ENCODE results near the gene GTF2H1.
A peak's percentile ranks its signal among the peaks of the same experiment; 100 is the strongest.

Gene GTF2H1

DNA sequence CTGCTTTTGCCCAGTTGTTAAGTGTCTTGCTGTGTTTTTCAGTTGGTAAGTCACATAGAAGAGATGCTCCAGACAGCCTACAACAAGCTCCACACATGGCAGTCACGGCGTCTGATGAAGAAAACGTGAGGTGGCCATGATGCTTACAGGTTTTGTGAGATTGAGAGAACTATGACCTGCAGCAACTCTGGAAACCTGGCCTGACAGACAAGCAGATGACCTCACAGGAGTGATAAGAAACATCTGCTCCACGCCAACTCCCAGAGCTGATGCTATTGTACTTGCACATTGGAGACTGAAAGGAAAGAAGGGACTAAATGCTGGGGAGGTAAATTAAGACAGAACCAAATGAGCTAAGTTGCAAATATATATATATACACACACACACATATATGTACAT, 43.4 kb downstream of the GTF2H1 start:
- Histone ChIP-seq H3K27me3 (ENCODE audit: control insufficient read depth, insufficient read depth, low read length) (no peaks in the 10 kb centered on the region), H3K9ac (ENCODE audit: low read length) (no peak overlapping the region), H3K9me3 (ENCODE audit: control insufficient read depth, low read length) (no peaks in the 10 kb centered on the region), H3K36me3 (ENCODE audit: control insufficient read depth, insufficient read depth, low read length) (peaks cover 6% of the 10 kb centered on the region), H3K4me3 (ENCODE audit: low read length) (no peak overlapping the region), H3K4me1 (ENCODE audit: control insufficient read depth, insufficient read depth, low read length) (no peaks in the 10 kb centered on the region)

DNA sequence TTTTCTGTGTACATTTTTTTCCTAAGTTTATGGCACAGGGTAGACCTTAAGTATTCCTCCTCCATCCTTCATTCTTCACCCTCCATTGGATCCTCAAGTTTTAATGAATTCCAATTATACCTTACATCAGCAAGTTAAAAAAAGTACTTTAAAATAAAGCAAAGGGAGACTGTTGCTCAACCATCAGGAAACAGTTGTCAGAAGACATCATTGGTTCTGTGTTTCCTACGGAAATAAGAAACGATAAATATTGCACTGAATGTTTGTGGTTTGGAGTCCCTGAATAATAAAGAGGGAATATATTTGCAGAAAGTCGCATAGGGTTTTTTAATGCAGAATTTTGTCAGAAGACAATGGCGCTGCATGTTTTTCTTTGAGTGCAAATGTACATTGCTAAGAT, 43.9 kb downstream of the GTF2H1 start:
- peaks cover 6% of the 10 kb centered on the region for H3K36me3 ChIP-seq (ENCODE audit: control insufficient read depth, insufficient read depth, low read length)
- H3K4me3 ChIP-seq (ENCODE audit: low read length): no peak overlapping the region

DNA sequence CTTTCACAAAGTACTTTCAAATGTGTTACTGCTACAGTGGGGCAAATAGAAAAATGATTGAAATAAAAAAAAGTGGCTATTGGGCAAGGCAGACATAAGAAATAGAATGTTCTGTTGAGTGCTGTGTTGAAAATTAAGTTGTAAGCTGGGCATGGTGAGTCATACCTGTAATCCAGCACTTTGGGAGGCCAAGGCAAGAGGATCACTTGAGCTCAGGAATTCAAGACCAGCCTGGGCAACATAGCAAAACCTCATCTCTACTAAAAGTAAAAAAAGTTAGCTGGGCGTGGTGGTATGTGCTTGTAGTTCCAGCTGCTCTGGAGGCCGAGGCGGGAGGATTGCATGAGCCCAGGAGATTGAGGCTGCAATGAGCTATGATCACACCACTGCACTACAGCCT, 45.1 kb downstream of the GTF2H1 start:
- Histone ChIP-seq H3K4me1 (ENCODE audit: control insufficient read depth, insufficient read depth, low read length) (peaks cover 13% of the 10 kb centered on the region), H3K27me3 (ENCODE audit: control insufficient read depth, insufficient read depth, low read length) (no peaks in the 10 kb centered on the region), H3K9ac (ENCODE audit: low read length) (no peak overlapping the region), H3K4me3 (ENCODE audit: low read length) (no peak overlapping the region), H3K36me3 (ENCODE audit: control insufficient read depth, insufficient read depth, low read length) (peaks cover 6% of the 10 kb centered on the region), H3K9me3 (ENCODE audit: control insufficient read depth, low read length) (no peaks in the 10 kb centered on the region)

More for the DNA sequence above, 43.9 kb downstream of the GTF2H1 start:
- H3K4me1 ChIP-seq (ENCODE audit: control insufficient read depth, insufficient read depth, low read length): peaks cover 5% of the 10 kb centered on the region
- H3K9me3 ChIP-seq (ENCODE audit: control insufficient read depth, low read length): no peaks in the 10 kb centered on the region
- no peaks in the 10 kb centered on the region for H3K27me3 ChIP-seq (ENCODE audit: control insufficient read depth, insufficient read depth, low read length)
- no peak overlapping the region for H3K9ac ChIP-seq (ENCODE audit: low read length)

DNA sequence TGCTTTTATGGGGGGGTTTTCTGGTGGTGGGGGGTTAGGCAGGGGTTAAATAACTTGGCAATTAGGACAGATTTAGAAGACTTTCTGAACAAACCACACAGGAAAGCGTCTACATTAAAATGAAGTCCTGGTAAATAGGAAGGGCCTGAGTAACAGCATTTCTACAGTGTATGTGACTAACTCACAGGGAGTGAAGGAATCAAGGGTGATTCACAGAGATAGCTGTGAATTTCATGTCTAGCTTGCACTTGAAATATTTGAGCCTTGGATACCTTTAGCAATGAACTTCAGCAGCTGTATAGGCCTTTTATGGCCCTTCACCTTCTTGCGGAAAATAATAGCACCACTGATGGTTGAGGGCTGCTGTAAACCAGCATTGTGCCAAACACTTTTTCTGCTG, 45.9 kb downstream of the GTF2H1 start:
- Histone ChIP-seq H3K9ac (ENCODE audit: low read length) (no peak overlapping the region), H3K36me3 (ENCODE audit: control insufficient read depth, insufficient read depth, low read length) (peaks cover 6% of the 10 kb centered on the region), H3K9me3 (ENCODE audit: control insufficient read depth, low read length) (no peaks in the 10 kb centered on the region), H3K27me3 (ENCODE audit: control insufficient read depth, insufficient read depth, low read length) (no peaks in the 10 kb centered on the region), H3K4me1 (ENCODE audit: control insufficient read depth, insufficient read depth, low read length) (peaks cover 13% of the 10 kb centered on the region), H3K4me3 (ENCODE audit: low read length) (no peak overlapping the region)

DNA sequence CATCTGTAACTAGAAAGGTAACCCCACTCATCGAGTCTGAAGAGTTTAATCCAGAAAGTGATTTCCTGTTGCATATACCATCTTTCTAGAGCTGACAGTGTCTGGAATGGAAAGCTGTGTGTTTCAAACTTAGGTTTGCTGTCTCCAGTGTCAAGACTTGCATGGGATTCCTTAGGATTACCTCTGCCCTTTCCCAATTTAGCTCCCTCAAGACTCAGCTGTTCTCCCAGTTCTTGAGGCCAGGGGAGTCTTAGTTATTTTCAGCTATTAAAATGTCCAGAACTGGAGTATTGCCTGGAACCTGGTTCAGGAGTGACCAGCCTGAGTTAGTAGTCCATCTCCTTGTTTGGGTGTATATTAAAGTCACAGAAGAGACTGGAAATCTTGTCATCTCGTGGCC, 47.0 kb downstream of the GTF2H1 start:
- H3K27me3 ChIP-seq (ENCODE audit: control insufficient read depth, insufficient read depth, low read length): no peaks in the 10 kb centered on the region
- peaks cover 13% of the 10 kb centered on the region for H3K4me1 ChIP-seq (ENCODE audit: control insufficient read depth, insufficient read depth, low read length)
- no peaks in the 10 kb centered on the region for H3K9me3 ChIP-seq (ENCODE audit: control insufficient read depth, low read length)
- H3K36me3 ChIP-seq (ENCODE audit: control insufficient read depth, insufficient read depth, low read length): peaks cover 6% of the 10 kb centered on the region
- no peak overlapping the region for H3K4me3 ChIP-seq (ENCODE audit: low read length)
- H3K9ac ChIP-seq (ENCODE audit: low read length): no peak overlapping the region

DNA sequence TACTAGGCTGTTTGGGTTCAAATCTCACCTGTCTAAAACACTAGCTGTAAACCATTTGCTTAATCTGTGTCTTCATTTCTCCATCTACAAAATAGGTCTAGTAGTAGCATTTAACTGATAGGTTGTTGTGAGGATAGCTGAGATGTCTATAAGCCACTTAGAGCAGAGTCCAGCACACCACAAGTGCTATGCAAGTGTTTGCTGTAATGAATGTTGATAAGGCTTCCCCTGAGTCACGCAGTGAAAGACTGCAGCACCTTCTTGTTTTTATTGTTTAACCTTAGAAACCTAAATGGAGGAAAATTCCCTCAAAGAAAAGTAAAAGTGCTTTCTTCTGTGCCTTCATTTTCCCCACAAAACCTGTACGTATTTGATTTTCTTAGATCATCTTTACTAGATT, 48.9 kb downstream of the GTF2H1 start:
- Histone ChIP-seq H3K9me3 (ENCODE audit: control insufficient read depth, low read length) (no peaks in the 10 kb centered on the region), H3K4me3 (ENCODE audit: low read length) (no peak overlapping the region), H3K4me1 (ENCODE audit: control insufficient read depth, insufficient read depth, low read length) (peaks cover 13% of the 10 kb centered on the region), H3K27me3 (ENCODE audit: control insufficient read depth, insufficient read depth, low read length) (no peaks in the 10 kb centered on the region), H3K9ac (ENCODE audit: low read length) (no peak overlapping the region), H3K36me3 (ENCODE audit: control insufficient read depth, insufficient read depth, low read length) (no peaks in the 10 kb centered on the region)

DNA sequence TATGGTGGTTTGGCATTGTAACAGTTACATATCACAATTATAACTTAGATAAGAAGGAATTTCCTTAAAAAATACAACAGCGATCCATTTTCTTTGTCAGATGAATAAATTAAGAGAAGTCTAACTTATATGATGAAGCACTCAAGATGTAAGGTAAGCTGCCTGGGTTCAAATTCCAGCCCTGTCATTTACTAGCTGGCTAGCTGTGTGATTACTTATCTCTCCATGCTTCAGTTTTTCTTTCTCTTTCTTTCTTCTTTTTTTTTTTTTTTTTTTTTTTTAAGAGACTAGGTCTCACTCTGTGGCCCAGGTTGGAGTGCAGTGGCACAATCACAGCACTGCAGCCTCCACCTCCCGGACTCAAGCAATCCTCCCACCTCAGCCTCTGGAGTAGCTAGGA, 49.8 kb downstream of the GTF2H1 start:
- H3K4me1 ChIP-seq (ENCODE audit: control insufficient read depth, insufficient read depth, low read length): peaks cover 13% of the 10 kb centered on the region
- H3K27me3 ChIP-seq (ENCODE audit: control insufficient read depth, insufficient read depth, low read length): no peaks in the 10 kb centered on the region
- no peaks in the 10 kb centered on the region for H3K9me3 ChIP-seq (ENCODE audit: control insufficient read depth, low read length)
- no peak overlapping the region for H3K9ac ChIP-seq (ENCODE audit: low read length)
- H3K4me3 ChIP-seq (ENCODE audit: low read length): no peak overlapping the region
- no peaks in the 10 kb centered on the region for H3K36me3 ChIP-seq (ENCODE audit: control insufficient read depth, insufficient read depth, low read length)

DNA sequence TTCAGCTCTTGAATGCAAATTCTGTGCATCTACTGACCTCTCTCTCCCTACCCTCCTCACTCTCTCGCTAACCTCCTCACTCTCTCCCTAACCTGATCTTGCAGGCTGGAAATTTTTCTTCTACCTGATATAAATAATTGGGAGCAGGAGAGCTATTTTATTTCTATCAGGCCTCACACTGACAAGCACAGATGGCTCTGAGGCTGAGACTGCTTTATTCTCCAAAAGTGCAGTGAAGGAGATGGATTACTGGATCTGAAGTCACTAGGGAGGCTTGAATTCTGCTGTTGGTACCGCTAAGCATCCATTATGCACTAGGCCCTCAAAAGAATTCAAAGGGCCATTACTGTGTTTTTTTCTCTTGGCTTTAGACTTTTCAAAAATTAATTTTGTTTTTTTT, 52.6 kb downstream of the GTF2H1 start:
- Histone ChIP-seq H3K36me3 (ENCODE audit: control insufficient read depth, insufficient read depth, low read length) (no peaks in the 10 kb centered on the region), H3K9ac (ENCODE audit: low read length) (no peak overlapping the region), H3K4me1 (ENCODE audit: control insufficient read depth, insufficient read depth, low read length) (peaks cover 13% of the 10 kb centered on the region), H3K9me3 (ENCODE audit: control insufficient read depth, low read length) (no peaks in the 10 kb centered on the region), H3K4me3 (ENCODE audit: low read length) (no peak overlapping the region), H3K27me3 (ENCODE audit: control insufficient read depth, insufficient read depth, low read length) (no peaks in the 10 kb centered on the region)

DNA sequence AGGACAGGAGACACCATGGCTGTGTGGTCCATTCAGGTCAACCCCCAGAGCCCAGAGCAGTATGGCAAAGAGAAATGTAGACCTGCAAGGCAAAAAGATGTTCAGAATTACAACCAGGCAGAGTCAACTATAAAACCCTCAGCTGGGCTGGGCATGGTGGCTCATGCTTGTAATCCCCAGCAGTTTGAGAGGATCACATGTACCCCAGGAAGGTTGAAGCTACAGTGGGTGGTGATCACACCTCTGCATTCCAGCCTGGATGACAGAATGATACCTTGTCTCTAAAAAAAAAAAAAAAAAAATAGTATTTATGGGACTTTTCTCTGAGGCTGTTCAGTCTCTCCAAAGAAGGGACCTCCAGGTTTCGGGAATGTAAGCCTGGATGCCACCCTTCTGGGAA, 53.6 kb downstream of the GTF2H1 start:
- no peak overlapping the region for H3K4me3 ChIP-seq (ENCODE audit: low read length)

DNA sequence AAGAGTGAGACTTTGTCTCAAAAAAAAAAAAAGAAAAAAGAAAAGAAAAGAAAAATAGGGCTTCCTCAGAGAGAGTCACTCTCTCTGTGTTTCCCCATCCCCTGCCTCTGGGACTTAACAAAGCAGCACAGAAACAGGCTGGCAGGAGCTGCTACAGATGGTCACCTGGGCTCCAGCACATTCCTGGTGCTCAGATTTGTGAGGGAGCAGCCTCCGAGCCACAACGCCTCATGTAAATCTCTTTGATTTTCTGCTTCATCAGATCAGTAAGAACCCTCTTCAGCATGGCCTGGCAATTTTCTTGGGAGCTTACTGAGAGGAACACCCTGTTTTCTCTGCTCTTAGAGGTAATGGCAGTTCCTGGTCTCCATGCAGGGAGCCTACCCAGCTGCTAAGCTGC, 56.8 kb downstream of the GTF2H1 start:
- H3K27me3 ChIP-seq (ENCODE audit: control insufficient read depth, insufficient read depth, low read length): no peaks in the 10 kb centered on the region
- no peaks in the 10 kb centered on the region for H3K36me3 ChIP-seq (ENCODE audit: control insufficient read depth, insufficient read depth, low read length)
- peaks cover 17% of the 10 kb centered on the region for H3K4me1 ChIP-seq (ENCODE audit: control insufficient read depth, insufficient read depth, low read length)
- no peak overlapping the region for H3K9ac ChIP-seq (ENCODE audit: low read length)
- H3K4me3 ChIP-seq (ENCODE audit: low read length): no peak overlapping the region
- H3K9me3 ChIP-seq (ENCODE audit: control insufficient read depth, low read length): no peaks in the 10 kb centered on the region

More for the DNA sequence above, 53.6 kb downstream of the GTF2H1 start:
- Histone ChIP-seq H3K4me1 (ENCODE audit: control insufficient read depth, insufficient read depth, low read length) (peaks cover 11% of the 10 kb centered on the region), H3K9ac (ENCODE audit: low read length) (no peak overlapping the region), H3K36me3 (ENCODE audit: control insufficient read depth, insufficient read depth, low read length) (no peaks in the 10 kb centered on the region), H3K27me3 (ENCODE audit: control insufficient read depth, insufficient read depth, low read length) (no peaks in the 10 kb centered on the region), H3K9me3 (ENCODE audit: control insufficient read depth, low read length) (no peaks in the 10 kb centered on the region)

DNA sequence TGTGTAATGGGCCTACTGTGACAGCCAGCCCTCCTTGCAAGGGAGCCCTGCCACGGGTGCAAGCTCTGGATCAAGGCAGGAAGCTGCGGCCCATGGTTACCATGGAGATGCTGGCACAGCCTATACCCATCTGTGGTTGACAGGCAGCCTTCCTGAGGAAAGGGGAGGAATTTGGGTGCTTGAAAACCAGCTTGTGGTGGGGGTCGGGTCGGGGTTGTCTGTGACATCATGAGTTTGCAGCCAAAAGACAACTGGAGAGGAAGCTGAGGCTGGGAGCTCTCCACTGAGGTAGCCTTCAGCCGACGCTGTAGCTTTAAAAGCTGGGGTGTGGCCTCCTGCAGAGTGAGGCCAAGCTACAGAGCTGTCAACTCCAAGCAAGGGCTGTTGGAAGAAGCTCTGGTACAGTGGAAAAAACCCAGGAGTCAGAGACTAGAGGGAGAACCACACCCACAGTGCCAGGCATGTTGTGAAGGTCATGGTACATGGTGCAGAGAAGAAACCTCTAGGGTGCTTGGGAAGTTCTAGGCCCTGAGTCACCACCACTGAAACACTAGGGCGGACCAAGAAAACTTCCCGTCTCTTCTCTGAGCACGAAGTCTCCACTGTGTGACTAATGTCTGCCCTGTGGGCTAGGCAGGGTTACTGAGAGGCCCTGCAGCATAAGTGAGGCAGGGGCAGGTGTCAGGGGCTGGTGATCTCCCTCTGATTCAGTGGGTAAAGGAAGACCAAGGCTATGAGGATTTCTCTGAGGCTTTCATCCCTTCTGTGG, 61.2 kb downstream of the GTF2H1 start:
- Histone ChIP-seq H3K4me1 (ENCODE audit: control insufficient read depth, insufficient read depth, low read length) (peaks cover 23% of the 10 kb centered on the region), H3K36me3 (ENCODE audit: control insufficient read depth, insufficient read depth, low read length) (no peaks in the 10 kb centered on the region), H3K9ac (ENCODE audit: low read length) (peak overlapping the region; percentile 66), H3K4me3 (ENCODE audit: low read length) (no peak overlapping the region), H3K9me3 (ENCODE audit: control insufficient read depth, low read length) (no peaks in the 10 kb centered on the region), H3K27me3 (ENCODE audit: control insufficient read depth, insufficient read depth, low read length) (no peaks in the 10 kb centered on the region)

DNA sequence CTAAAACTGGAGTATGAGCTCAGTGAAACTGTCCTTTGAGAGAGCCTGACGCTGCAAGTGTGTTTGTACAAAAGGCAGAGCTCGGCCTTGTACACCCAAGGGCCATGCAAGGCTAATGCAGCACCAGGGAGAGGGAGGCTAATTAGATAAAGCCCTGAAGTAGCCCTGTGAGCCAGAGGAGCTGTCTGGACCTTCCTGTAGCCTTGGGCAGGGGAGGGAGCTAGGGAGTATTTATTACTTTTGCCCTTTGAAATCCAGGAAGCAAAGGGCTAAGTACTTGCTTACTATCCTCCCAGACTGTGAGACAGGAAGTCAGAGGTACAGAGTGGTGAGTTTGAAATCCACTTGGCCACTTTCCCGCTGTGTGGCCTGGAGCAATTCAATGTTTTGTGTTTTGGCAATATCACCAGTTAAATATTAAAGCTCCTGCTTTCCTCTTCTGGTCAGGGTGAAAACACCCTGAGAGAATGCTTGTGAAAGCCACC, 61.8 kb downstream of the GTF2H1 start:
- H3K27me3 ChIP-seq (ENCODE audit: control insufficient read depth, insufficient read depth, low read length): no peaks in the 10 kb centered on the region
- H3K36me3 ChIP-seq (ENCODE audit: control insufficient read depth, insufficient read depth, low read length): no peaks in the 10 kb centered on the region
- peak overlapping the region; percentile 66 for H3K9ac ChIP-seq (ENCODE audit: low read length)
- H3K4me3 ChIP-seq (ENCODE audit: low read length): no peak overlapping the region
- peaks cover 23% of the 10 kb centered on the region for H3K4me1 ChIP-seq (ENCODE audit: control insufficient read depth, insufficient read depth, low read length)
- no peaks in the 10 kb centered on the region for H3K9me3 ChIP-seq (ENCODE audit: control insufficient read depth, low read length)

Measured in mucosa of stomach (tissue), 1 donor.